Measurements from ENCODE around the gene C4orf33.
"Not testable (repeated sequence)": the region's sequence is repeated elsewhere in the genome, so short reads cannot be mapped to it uniquely, and the experiment has no call there.

Gene C4orf33

DNA sequence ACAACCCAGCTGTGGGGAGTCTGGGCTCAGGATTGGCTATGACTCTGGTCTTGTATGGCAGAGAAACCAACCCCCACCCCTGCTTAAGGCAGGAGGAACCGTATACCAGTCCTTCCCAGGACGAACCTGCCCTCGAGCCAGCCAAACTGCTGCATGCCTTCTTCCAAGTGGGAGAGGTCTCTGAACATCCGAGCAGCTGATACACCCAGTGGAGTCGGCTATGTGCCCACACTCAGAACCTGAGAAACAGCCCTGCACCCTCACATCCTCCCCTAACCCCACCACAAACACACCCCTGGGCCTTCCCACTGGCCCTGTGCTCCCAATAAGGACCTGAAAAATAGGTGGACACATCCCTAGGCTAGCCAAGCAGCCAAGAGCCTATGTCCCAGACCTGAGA lies 21.8 kb downstream of the C4orf33 start:
- H2AFZ ChIP-seq (ENCODE audit: low read depth, low read length) = no peak overlapping the region
- no peaks in the 10 kb centered on the region for H3K79me2 ChIP-seq (ENCODE audit: low read length)
- no peaks in the 10 kb centered on the region for H3K27me3 ChIP-seq (ENCODE audit: low read depth, low read length)
- no peak overlapping the region for H3K4me2 ChIP-seq (ENCODE audit: low read length)
- H3K4me1 ChIP-seq (ENCODE audit: low read length) = no peaks in the 10 kb centered on the region
- H4K20me1 ChIP-seq (ENCODE audit: insufficient read depth, low read length) = no peaks in the 10 kb centered on the region
- no peak overlapping the region for H3K4me3 ChIP-seq (ENCODE audit: low read length)
- H3K36me3 ChIP-seq (replicated peaks; ENCODE audit: low read depth, low read length) = no peaks in the 10 kb centered on the region
- H3K27ac ChIP-seq (ENCODE audit: low read length) = no peak overlapping the region
- H3K9me3 ChIP-seq (ENCODE audit: insufficient read depth, low read length) = no peaks in the 10 kb centered on the region
- no peak for TF ChIP-seq EZH2phosphoT487 (IDR thresholded peaks at IDR 0.05; ENCODE audit: low read depth)
- TF ChIP-seq, protein P1, sequence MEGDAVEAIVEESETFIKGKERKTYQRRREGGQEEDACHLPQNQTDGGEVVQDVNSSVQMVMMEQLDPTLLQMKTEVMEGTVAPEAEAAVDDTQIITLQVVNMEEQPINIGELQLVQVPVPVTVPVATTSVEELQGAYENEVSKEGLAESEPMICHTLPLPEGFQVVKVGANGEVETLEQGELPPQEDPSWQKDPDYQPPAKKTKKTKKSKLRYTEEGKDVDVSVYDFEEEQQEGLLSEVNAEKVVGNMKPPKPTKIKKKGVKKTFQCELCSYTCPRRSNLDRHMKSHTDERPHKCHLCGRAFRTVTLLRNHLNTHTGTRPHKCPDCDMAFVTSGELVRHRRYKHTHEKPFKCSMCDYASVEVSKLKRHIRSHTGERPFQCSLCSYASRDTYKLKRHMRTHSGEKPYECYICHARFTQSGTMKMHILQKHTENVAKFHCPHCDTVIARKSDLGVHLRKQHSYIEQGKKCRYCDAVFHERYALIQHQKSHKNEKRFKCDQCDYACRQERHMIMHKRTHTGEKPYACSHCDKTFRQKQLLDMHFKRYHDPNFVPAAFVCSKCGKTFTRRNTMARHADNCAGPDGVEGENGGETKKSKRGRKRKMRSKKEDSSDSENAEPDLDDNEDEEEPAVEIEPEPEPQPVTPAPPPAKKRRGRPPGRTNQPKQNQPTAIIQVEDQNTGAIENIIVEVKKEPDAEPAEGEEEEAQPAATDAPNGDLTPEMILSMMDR (IDR thresholded peaks at IDR 0.05; ENCODE audit: low read depth, low read length) = no peak
- no peak overlapping the region for H3K9ac ChIP-seq (ENCODE audit: low read length)

DNA sequence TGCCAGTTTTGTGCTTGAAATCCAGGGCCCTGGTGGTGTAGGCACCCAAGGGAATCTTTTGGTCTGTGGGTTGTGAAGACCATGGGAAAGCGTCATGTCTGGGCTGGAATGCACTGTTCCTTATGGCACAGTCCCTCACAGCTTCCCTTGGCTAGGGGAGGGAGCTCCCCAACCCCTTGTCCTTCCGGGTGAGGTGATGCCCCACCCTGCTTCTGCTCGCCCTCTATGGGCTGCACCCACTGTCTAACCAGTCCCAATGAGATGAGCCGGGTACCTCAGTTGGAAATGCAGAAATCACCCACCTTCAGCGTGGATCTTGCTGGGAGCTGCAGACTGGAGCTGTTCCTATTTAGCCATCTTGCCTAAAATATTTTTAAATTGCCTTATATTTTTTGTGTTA lies 30.7 kb downstream of the C4orf33 start:
- not testable (repeated sequence) for H3K79me2 ChIP-seq (ENCODE audit: low read length); H3K27me3 ChIP-seq (ENCODE audit: low read depth, low read length); H4K20me1 ChIP-seq (ENCODE audit: insufficient read depth, low read length); H3K9me3 ChIP-seq (ENCODE audit: insufficient read depth, low read length); H3K9ac ChIP-seq (ENCODE audit: low read length); H3K27ac ChIP-seq (ENCODE audit: low read length); H3K4me3 ChIP-seq (ENCODE audit: low read length); H3K4me2 ChIP-seq (ENCODE audit: low read length); H3K4me1 ChIP-seq (ENCODE audit: low read length); H2AFZ ChIP-seq (ENCODE audit: low read depth, low read length); H3K36me3 ChIP-seq (replicated peaks; ENCODE audit: low read depth, low read length)

DNA sequence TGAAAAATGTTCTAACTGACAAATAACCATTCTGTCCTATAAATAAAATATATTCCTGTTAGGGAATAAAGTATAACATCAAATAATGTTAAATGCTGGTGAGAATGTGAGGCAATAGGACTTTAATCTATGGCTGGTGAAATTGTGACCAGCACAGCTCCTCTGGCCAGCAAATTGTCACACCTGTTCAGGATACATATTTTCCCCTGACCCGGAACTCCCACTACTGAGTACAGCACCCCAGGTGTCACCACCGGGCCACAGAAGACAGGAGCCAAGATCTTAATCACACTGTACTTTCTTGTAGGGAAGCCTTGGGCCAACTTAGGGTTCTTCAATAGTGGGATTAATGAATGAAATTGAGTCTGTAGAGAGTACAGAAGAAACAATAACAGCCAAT lies 33.2 kb downstream of the C4orf33 start:
- no peaks in the 10 kb centered on the region for H3K27me3 ChIP-seq (ENCODE audit: low read depth, low read length)
- H3K9ac ChIP-seq (ENCODE audit: low read length) = no peak overlapping the region
- H2AFZ ChIP-seq (ENCODE audit: low read depth, low read length) = no peak overlapping the region
- H3K36me3 ChIP-seq (replicated peaks; ENCODE audit: low read depth, low read length) = no peaks in the 10 kb centered on the region
- no peak overlapping the region for H3K4me2 ChIP-seq (ENCODE audit: low read length)
- H3K4me1 ChIP-seq (ENCODE audit: low read length) = no peaks in the 10 kb centered on the region
- no peak for TF ChIP-seq EZH2phosphoT487 (IDR thresholded peaks at IDR 0.05; ENCODE audit: low read depth)
- TF ChIP-seq, protein P1 (IDR thresholded peaks at IDR 0.05; ENCODE audit: low read depth, low read length) = no peak
- H3K27ac ChIP-seq (ENCODE audit: low read length) = no peak overlapping the region
- H4K20me1 ChIP-seq (ENCODE audit: insufficient read depth, low read length) = no peaks in the 10 kb centered on the region
- no peaks in the 10 kb centered on the region for H3K9me3 ChIP-seq (ENCODE audit: insufficient read depth, low read length)
- H3K4me3 ChIP-seq (ENCODE audit: low read length) = no peak overlapping the region
- no peaks in the 10 kb centered on the region for H3K79me2 ChIP-seq (ENCODE audit: low read length)

DNA sequence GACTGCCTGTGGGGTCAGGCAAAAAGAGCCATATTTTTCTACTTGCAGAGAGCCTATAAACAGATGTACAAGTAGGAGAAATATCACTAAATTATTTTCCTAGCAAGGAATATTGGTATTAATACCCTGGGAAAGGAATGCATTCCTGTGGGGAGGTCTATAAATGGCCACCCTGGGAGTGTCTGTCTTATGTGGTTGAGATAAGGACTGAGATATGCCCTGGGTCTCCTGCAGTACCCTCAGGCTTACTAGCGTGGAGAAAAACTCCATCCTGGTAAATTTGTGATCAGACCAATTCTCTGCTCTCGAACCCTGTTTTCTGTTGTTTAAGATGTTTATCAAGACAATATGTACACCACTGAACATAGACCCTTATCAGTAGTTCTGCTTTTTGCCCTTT lies 35.4 kb downstream of the C4orf33 start:
- no peaks in the 10 kb centered on the region for H3K27me3 ChIP-seq (ENCODE audit: low read depth, low read length)

More for the DNA sequence above, 35.4 kb downstream of the C4orf33 start:
- H3K9me3 ChIP-seq (ENCODE audit: insufficient read depth, low read length) = no peaks in the 10 kb centered on the region
- H3K79me2 ChIP-seq (ENCODE audit: low read length) = no peaks in the 10 kb centered on the region
- TF ChIP-seq EZH2phosphoT487 (IDR thresholded peaks at IDR 0.05; ENCODE audit: low read depth) = no peak
- TF ChIP-seq, protein P1 (IDR thresholded peaks at IDR 0.05; ENCODE audit: low read depth, low read length) = no peak
- no peaks in the 10 kb centered on the region for H3K36me3 ChIP-seq (replicated peaks; ENCODE audit: low read depth, low read length)
- H3K27ac ChIP-seq (ENCODE audit: low read length) = no peak overlapping the region
- H3K4me3 ChIP-seq (ENCODE audit: low read length) = no peak overlapping the region
- no peaks in the 10 kb centered on the region for H3K4me1 ChIP-seq (ENCODE audit: low read length)
- no peak overlapping the region for H2AFZ ChIP-seq (ENCODE audit: low read depth, low read length)
- H4K20me1 ChIP-seq (ENCODE audit: insufficient read depth, low read length) = no peaks in the 10 kb centered on the region
- H3K9ac ChIP-seq (ENCODE audit: low read length) = no peak overlapping the region
- no peak overlapping the region for H3K4me2 ChIP-seq (ENCODE audit: low read length)
